Progenitor cell of endocrine pancreas (in vitro differentiated cells): ENCODE measurements around the gene CYFIP1. TPM values are rescaled to one million over a fixed set of nuclear protein-coding genes. Genes with fewer than 3 reads are reported as not detected.

ENCODE experiments used
- DNase-seq: peaks from one replicate; pipeline ENCODE4 v3.0.0; 2021; ENCODE audit warnings: low spot score; ENCODE audit not compliant: unreplicated experiment
- H3K27ac Mint-ChIP-seq: 2 replicates; pipeline ENCODE4 v1.8.0; 2021; ENCODE audit warnings: mild to moderate bottlenecking, moderate library complexity, mixed read lengths
- H3K27me3 Mint-ChIP-seq: 2 replicates; pipeline ENCODE4 v1.8.0; 2021; ENCODE audit warnings: mixed read lengths
- H3K36me3 Mint-ChIP-seq: 2 replicates; pipeline ENCODE4 v1.8.0; 2022; ENCODE audit warnings: mixed read lengths; ENCODE audit not compliant: insufficient read depth
- H3K4me1 Mint-ChIP-seq: 2 replicates; pipeline ENCODE4 v1.8.0; 2021; ENCODE audit warnings: low read depth, mixed read lengths
- H3K4me3 Mint-ChIP-seq: 2 replicates; pipeline ENCODE4 v1.8.0; 2021; ENCODE audit warnings: low read depth, mild to moderate bottlenecking, moderate library complexity, mixed read lengths
- H3K9me3 Mint-ChIP-seq: 2 replicates; pipeline ENCODE4 v1.8.0; 2021; ENCODE audit warnings: low read depth, mixed read lengths
- CTCF ChIP-seq: fragments of 200-600 bp; sonication (generic); IDR thresholded peaks from one replicate; pipeline ENCODE4 v1.5.0; 2021; ENCODE audit warnings: antibody characterized with exemption, mild to moderate bottlenecking; ENCODE audit not compliant: unreplicated experiment
- total RNA-seq: library from RNA; stranded (reverse); gene quantifications from 2 replicates; pipeline ENCODE4 v1.2.1, GENCODE V29; 2021

The CYFIP1 gene
- total RNA-seq, 1 donor from 2014 or later = 175 TPM

DNA sequence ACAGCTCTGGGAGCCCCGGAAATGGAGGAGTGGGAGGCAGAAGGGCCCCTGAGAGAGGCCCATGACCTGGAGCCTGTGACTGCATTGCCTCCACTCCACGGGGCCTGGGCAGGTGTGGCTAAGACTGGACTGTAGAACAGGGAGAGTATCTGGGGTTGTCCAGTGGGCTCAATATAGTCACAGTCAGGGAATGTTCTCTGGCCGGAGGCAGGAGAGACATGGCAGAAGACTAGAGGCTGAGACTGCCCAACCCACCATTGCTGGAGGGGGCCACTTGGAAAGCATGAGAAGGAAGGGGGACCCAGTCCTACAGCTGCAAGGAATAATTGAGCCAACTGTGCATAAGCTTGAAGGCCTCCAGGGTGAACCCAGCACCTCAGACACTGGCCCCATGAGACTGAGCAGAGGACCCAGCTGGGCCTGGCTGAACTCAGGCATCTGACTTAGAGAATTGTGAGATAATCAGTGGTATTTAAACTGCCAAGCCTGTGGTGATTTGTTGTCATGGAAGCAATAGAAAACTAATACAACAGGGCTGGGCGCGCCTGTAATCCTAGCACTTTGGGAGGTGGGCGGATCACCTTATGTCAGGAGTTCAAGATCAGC lies 108.6 kb downstream of the CYFIP1 start:
- no peaks in the 10 kb centered on the region for H3K9me3 Mint-ChIP-seq
- no peak overlapping the region for H3K27ac Mint-ChIP-seq
- peaks cover 32% of the 10 kb centered on the region for H3K36me3 Mint-ChIP-seq
- H3K4me1 Mint-ChIP-seq = no peaks in the 10 kb centered on the region
- no peaks in the 10 kb centered on the region for H3K27me3 Mint-ChIP-seq
- no peak for TF ChIP-seq CTCF
- no peak for DNase-seq
- H3K4me3 Mint-ChIP-seq = no peak overlapping the region

GRCh38 chr15:22870865-22871264 lies 109.3 kb downstream of the CYFIP1 start:
- Mint-ChIP-seq H3K27me3 (no peaks in the 10 kb centered on the region), H3K4me3 (no peak overlapping the region), H3K9me3 (no peaks in the 10 kb centered on the region), H3K4me1 (peaks cover 3% of the 10 kb centered on the region), H3K36me3 (peaks cover 31% of the 10 kb centered on the region), H3K27ac (no peak overlapping the region)
- DNase-seq = no peak
- TF ChIP-seq CTCF = no peak

GRCh38 chr15:22869856-22870255 lies 110.3 kb downstream of the CYFIP1 start:
- DNase-seq = no peak
- no peaks in the 10 kb centered on the region for H3K27me3 Mint-ChIP-seq
- H3K9me3 Mint-ChIP-seq = no peaks in the 10 kb centered on the region
- TF ChIP-seq CTCF = no peak
- peaks cover 3% of the 10 kb centered on the region for H3K4me1 Mint-ChIP-seq
- no peak overlapping the region for H3K4me3 Mint-ChIP-seq
- H3K27ac Mint-ChIP-seq = no peak overlapping the region
- peaks cover 33% of the 10 kb centered on the region for H3K36me3 Mint-ChIP-seq

DNA sequence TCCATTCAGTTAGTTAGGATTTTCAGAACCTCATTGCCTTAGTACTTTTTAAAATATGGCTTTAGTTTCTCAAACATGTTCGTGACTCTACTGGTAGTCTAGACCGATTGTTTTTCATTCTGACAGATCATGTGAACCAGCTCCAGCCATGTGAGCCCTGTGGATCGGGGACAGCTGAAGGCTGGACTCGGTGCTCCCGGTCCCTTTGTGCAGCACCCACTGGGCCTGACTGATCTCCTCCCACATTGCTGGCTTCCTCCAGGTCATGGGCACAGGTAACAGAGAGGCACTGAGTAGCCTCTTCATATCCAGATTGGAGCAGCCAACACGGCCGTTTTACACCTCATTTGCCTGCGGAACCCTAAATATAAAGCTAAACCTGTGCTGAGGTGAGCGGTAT lies 111.2 kb downstream of the CYFIP1 start:
- no peak for TF ChIP-seq CTCF
- Mint-ChIP-seq H3K27me3 (no peaks in the 10 kb centered on the region), H3K36me3 (peaks cover 37% of the 10 kb centered on the region), H3K4me1 (peaks cover 3% of the 10 kb centered on the region), H3K27ac (no peak overlapping the region), H3K9me3 (no peaks in the 10 kb centered on the region), H3K4me3 (no peak overlapping the region)
- no peak for DNase-seq

GRCh38 chr15:22868495-22868894 lies 111.7 kb downstream of the CYFIP1 start:
- no peaks in the 10 kb centered on the region for H3K27me3 Mint-ChIP-seq
- H3K27ac Mint-ChIP-seq = no peak overlapping the region
- no peak for DNase-seq
- peaks cover 3% of the 10 kb centered on the region for H3K4me1 Mint-ChIP-seq
- no peak overlapping the region for H3K4me3 Mint-ChIP-seq
- no peaks in the 10 kb centered on the region for H3K9me3 Mint-ChIP-seq
- peaks cover 40% of the 10 kb centered on the region for H3K36me3 Mint-ChIP-seq
- TF ChIP-seq CTCF = no peak
